Suppressor macrophage treated with lipopolysaccharide for 1 hour (primary cell): ENCODE measurements around the gene SPTLC2.
A peak's percentile ranks its signal among the peaks of the same experiment; 100 is the strongest.

Experiments
- DNase-seq, 3 donors: peaks; one replicate each; pipeline ENCODE4 v3.0.0-alpha.2; 2020 to 2022

Gene SPTLC2

DNA sequence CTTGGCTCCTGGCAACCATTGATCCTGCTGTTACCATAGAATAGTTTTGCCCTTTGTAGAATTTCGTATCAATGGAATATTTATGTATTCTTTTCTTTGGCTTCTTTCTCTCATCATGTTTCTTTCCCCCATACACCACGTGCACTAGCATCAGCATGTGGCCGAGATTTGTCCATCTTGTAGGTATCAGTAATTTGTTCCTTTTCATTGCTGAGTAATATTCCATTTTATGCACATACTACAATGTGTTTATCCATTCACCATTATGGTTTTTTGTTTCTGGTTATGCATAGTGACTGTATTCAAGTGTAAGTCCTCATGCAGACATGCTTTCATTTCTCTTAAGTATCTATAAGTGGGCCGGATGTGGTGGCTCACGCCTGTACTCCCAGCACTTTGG is 113.3 kb downstream of the SPTLC2 start:
- DNase-seq = no peak

DNA sequence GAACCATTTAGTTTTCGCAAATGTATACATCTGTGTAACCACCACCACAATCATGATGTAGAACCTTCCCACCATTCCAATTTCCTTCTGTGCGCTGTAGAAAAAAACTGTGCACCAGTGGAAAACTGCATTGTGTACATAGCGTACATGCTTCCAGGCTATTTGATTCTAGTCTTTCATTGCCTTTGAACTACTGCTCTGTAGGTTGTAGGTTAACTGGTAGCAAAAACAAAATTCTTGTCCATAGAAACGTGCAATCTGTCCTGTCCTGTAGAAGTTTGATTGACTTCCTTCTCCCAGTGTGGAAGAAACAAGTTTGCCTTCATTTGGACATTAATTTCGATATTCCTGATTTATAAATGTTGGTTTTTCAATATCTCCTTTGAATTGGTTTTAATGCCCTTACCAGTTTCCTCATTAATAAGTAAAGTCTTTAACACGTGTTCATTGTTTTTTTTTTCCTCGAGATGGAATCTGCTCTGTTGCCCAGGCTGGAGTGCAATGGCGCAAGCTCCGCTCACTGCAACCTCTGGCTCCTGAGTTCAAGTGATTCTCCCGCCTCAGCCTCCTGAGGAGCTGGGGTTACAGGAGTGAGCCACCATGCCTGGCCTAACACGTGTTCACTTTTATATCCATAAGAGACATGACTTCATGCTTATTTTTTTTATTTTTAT is 114.2 kb downstream of the SPTLC2 start:
- no peak for DNase-seq

DNA sequence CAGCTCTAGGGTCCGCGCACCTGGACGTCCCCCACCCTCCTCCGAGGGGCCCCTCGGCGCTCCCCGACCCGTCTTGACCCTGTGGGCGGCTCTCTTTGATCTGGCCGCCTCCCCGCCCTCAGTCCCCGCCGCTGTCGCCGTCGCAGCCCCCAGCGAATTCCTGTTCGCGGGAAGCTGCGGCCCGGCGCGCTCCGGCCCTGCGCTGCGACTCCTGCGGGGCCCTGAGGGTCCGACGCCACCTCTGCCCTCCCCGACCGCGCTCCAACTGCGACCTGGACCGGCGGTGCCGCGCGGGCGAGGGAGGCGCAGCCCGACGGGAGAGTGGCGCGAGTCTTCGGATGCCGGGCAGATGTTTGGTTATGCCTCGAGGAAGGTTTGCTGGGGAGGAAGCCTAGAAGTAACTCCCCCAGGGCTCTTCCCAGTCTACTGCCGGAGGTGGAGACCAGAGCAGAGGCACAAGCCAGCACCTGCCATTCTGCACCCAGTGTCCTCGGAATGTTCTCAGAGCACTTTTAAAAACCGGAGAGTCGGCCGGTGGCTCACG is 117.4 kb downstream of the SPTLC2 start:
- peak in 2 of 3 donors; percentile 8 to 32 for DNase-seq

DNA sequence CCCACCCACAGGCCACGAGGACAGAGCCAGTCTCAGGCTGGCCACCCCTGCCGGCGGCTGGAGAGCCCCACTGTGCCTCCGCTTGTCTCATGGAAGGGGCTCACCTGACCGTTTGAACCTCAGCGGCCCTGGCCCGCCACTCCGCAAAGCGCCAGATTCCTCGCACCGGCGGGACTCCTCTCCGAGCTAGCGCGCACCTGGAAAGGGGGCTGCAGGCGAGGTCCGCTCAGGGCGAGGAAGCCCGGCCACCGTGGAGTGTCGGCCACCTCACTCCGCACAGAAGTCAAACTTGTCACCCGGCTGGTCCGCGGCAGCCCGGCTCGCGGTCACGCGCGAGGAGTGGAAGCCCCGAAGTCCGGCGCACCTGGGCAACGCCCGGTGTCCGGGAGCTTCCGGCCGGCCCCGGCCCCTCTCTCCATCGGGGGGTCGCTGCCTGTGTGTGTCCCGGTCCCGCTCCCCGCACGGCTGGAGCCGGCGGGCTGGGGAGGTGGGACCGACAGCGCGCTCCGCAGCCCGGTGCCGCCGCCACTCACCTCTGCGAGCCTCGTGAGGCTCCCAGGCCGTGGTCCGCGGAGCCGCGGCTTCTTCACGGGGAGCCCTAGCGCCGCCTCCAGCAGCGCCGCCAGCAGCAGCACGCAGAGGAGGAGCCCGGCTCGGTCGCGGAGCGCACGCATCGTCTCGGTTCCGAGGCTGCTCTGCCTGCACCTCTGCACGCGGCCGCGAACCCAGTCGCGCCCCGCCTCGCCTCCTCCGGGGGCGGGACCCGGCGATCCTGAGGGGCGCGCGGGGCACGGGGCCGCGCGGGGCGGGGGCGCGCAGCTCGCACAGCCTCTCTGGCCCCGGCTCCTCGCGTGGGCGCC is 118.1 kb downstream of the SPTLC2 start, which contains the start of gene ISM2:
Gene ISM2, minus strand, starts transcription at position 697 of the 860 bp plus-strand sequence. Its CDS starts 23 bp downstream, at position 674.
- peak; percentile 39 to 58 (median 45) for DNase-seq

DNA sequence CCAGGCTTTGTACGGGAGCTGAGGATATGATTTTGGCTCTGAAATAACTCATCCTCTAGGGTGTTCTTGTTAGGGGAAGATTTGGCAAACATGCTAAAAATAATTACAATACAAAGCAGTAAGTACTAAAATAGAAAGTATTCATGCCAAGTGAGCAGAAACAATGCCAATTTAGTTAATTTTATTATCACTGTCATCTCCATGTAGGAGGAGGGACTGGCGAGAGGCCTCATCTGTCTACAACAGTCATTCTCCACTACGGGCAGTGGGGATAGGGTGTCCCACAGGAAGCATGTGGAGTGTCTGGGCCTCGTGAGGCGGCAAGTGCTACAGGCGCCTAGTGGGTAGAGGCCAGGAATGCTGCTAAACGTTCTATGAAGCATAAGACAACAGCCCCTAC is 121.1 kb downstream of the SPTLC2 start:
- DNase-seq = no peak

DNA sequence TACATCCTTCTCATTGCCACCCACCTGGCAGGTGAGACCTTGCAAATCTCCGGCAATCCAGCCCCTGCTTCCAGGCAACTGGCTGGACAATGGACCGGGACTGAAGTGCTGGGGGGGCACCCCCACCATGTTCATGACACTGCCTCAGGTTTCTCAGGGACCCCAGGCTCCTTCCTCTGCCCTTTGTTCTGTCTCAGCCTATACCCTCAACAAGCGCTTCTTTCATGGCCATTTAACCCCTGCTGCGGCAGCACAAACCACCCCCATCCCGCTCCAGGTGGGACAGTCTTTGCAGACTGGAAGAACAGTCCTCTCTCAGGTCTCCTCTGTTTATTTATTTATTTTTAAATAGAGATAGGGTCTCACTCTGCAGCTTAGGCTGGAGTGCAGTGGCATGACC is 125.4 kb downstream of the SPTLC2 start:
- no peak for DNase-seq

DNA sequence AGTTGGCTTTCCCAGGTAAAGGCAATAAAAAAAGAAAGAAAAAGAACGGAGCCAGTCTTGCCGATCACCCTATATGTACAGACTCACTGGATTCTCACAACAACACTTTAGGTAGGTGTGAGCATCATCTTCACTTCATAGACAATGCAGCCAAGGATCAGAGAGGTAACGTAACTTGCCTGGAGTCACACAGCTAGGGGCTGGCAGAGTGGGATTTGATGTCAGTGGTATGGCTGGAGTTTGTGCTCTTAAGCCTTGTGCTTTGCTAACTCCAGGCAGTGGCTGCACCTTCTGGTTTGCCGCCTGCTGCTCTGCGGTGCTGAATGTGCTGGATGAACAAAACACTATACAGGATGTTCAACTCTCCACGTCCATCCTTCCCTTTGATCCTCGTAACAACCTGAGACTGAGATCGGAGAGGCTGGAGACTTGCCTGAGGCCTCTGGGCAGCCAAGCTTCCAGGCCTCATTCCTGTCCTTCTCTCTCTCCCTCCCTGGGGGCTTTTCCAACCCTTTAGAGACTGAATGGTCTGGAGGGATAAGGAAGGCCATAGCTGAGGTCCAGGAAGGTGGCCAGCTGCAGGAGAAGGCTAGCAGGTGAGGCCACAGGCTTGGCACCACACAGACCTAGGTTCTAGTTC is 126.0 kb downstream of the SPTLC2 start:
- no peak for DNase-seq

DNA sequence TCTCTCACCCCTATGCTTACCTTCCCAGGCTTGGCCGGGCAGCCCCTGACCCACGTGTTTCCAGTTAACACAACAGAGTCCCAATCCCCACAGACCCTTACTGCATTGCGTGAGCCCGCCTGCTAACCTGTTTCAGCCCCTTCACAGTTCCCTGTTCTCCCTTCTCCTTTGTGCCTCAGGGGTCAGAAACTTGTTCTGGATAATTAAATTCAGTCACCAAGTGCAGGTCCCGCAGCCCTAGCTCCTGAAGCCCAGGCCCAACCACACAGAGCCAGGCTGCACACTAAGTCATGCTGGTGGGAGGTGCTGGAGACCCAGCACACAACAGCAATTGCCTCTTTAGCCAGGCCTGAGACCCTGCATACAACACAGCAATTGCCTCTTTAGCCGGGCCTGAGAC is 127.4 kb downstream of the SPTLC2 start:
- no peak for DNase-seq

DNA sequence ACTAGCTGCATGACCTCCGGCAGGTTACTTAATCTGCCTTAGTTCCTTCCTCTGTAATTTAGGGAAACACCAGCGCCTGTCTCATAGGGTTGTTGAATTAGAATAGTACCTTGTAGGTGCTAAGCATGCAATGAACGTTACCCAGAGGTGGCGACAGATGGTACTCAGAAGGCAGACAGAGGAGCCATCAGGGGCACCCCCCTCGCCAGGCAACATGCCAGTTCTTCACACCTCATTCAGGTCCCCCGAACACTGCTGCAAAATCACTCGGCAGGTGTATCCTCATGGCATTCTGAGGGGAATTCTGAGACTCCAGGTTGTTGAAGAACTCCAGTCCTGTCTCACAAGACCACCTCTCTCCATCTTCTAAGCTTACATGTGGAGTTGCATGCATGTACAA is 127.9 kb downstream of the SPTLC2 start:
- no peak for DNase-seq

DNA sequence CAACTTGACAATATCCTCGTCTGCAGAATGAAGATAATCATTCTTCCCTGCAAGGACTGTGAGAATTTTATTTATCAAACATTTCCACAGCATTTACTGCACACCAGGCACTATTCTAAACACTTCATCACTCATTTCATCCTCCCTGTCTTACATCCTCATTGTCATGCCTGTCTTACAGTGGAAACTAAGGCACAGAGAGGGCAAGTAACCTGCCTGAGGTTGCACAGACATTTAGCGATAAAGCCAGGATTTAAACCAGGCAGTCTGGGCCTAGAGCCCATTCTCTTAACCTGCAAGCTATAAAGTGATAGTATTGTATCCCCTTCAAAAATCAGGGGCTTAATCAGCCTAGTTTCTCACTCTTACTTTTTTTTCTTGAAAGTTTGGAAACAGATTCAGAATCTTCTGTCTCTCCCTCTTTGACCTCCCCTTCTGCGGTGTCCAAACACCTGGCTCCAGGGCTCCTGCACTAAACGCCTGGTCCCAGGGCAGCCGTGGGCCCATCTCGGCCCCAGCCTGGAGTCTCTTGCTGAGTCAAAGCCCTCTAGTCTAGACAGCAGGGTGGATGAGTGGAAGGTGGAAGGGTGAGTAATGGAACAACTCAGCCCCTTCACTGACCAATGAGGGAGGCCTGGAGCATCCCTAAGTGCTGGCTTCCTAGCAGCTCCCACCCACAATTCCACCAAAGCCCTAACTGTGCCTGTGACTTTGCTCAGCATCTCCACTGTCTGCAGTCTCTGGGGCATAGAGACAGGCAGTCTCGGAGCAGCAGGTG is 130.3 kb downstream of the SPTLC2 start:
- no peak for DNase-seq

DNA sequence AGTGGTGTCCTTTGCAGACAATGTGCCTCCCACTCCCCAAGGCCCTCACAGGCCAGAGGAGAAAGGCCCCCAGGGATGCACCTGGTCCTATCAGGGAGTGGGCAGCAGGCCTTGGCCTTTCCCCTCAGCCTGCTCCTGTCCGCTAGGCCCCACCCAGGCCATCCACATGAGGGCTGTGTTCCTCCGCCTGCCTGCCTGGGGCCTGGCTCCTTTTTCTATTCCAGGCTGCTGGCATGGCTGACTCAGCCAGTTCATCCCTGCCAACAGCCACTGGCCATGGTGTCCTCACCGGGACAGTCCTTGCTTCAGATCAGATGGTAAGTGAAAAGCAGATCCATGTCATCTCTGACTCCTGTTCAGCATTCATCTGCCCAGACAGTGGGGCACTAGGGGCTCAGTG is 131.2 kb downstream of the SPTLC2 start:
- DNase-seq = no peak

DNA sequence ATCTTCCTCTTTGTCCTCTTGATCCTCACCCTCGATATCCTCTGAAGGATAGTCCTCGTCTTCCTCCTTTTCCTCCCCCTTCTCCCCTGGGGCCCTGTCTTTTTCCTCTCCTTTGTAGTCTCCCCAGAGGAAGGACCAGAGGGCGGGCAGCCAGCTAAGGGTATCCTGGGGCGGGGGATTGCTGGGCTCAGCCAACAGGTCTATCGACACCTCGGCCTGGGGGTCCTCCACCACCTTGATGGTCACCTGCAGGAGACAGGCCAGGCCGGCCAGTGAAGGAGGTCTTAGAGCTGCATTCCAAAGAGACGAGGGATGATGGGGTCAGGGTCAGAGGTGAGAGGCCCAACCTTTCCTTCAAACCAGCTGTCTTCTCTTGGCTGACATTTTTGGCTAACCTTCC is 134.0 kb downstream of the SPTLC2 start:
- no peak for DNase-seq

DNA sequence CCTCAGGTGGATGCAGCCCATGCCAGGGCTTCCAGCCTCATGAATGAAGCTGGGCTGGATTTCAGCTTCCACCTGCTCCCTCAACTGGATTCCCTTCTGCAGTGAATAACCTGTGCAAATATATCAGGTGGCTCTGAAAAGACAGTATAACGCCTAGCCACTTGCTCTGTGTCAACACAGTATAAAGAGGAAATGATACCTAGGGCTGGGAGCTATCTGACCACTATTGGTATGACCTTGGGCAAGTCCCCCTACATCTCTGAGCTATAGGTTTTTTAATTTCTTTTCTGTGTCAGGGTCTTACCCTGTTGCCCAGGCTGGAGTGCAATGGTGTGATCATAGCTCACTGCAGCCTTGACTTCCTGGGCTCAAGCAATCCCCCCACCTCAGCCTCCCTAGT is 137.6 kb downstream of the SPTLC2 start:
- no peak for DNase-seq

DNA sequence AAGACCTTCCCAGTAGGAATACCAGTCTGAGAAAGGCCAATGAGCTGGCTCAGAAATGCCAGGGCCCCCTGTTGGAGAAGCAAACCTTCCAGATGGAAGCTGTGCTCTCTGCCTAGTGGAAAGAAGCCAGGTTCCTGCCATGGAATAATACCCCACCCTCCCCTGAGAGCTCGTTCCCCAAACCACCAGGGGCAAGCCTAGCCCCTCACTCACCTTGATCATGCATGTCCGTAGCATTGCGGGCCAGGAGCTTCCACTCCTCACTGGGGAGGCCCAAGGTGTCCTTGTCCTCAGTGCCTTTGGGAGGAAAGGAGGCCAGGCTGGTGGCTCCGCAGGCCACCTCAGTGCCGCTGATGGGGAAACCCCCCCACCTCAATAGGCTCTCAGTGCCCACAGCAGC is 138.4 kb downstream of the SPTLC2 start:
- no peak for DNase-seq

DNA sequence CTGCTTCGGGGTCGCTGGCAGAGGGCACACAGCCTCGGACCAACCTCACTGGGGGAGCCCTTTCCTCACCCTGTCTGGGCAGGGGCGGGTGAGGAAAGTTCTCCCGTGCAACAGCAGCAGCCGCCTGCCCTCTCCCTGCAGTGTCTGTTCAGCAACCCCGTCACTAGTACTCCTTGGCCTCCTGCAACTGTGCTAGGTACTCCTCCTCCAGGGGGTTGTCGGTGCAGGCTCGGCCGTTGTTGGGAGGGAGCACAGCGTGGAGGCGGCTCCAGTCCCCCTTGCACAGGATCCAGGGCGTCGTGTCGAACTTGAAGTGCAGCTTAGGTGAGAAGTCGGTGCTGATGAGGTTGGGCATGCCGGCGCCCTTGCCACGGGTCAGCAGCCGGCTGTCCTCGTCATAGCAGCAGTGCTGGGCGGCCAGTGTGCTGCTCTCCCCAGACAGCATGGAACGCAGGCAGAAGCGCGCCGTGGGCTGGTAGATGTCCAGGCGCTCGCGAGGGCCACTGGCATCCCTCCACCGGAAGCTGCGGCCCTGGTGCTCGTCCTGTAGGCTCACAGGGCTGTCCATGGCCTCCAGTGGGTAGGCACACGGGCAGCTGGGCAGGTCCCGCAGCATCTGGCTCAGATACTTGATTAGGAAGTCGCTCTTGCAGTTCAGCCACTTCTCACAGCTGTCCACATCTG is 140.9 kb downstream of the SPTLC2 start:
- no peak for DNase-seq

DNA sequence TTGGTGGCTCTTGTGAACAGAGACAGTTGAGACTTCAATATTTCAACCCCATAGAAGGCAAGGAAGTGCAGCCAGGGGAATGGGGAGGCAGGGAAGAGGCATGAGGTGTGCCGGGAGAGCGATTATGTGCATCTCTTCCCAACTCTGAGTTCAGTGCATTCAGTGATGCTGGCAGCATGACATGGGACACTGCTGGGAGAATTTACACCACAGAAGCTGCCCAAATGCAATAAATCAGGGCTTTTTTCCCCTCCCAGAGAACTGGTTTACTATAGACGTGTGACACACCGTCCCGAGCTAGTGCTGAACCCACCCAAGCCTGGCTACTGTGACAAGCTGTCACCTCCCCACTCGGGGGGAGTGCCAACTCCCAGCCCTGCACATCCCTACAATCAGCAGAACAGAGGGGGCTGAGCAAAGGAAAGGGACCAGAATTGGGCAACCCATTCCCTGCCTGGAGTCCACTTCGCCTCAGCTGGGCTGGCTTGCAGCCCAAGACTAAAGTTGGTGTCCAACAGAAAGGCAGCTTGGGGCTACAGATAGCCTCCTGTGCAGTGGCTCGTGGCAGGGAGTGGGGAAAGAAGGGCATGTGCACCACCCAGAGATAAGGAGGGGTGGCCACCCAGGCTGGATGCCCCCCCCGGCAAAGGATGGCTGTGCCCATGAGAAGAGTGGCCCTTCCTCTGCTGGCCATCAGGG is 141.8 kb downstream of the SPTLC2 start:
- no peak for DNase-seq

DNA sequence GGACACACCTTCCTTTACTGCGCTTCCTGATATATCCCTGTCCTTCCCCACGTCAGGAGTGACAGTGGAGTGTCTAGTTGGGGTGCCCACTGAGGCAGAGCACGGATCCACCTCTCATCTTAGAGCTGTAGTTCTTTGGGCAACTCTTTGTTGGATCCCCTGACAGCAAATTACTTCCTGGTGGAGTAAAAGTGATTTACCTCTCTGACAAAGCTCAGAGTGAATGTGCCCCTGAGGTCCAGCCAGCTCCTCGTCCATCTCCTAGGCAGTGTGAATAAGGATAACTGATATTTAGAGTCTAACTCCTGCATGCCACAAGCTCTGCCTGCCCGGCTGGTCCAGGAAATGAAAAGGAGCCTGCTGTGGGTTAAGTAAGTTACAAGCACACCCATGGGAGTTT is 142.5 kb downstream of the SPTLC2 start:
- DNase-seq = no peak

DNA sequence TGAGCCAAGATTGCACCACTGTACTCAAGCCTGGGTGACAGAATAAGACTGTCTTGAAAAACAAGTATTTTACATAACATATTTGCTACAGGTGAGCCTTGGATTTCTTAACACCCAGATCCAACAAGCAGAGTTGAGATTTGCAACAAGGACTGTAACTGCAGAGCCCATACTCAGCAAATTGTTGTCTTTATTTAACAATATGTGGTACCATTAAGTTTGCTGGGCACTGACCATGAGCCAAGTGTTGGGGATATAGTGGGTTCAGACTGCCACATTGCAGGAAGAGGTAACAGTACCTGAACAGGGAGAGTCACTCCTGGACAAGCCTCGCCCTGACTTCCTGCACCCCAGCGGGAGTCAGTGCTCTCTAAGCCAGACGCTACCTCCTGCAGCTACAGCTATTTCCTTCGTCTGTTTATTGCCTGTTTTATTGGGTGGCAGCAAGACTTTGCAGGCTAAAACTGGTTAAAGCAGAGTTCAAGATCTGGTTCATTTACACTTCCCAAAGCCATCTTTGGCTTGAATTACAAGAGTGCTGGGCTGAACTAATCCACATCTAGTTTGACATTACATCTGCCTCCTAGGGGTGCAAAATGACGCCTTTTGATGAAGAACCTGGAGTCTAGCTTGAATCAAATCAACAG is 146.1 kb downstream of the SPTLC2 start:
- no peak for DNase-seq

DNA sequence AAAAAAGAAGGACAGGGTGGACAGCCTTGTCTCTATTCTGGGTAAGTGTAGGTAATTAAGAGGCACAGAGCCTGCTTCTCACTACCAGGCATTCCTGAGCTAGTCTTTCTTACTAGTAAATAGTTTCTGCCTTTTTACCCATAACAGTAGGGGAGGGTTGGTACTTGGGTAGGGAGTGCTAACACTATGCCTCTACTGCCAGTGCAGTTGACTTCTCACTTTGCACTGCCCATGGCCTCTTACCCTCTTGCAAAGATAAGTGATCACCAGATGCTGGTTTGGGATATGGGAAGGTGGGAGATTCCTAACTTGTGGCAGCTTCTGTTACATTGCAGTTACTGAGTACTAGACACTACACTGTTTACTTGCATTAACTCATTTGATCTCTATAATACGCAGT is 146.9 kb downstream of the SPTLC2 start:
- no peak for DNase-seq

DNA sequence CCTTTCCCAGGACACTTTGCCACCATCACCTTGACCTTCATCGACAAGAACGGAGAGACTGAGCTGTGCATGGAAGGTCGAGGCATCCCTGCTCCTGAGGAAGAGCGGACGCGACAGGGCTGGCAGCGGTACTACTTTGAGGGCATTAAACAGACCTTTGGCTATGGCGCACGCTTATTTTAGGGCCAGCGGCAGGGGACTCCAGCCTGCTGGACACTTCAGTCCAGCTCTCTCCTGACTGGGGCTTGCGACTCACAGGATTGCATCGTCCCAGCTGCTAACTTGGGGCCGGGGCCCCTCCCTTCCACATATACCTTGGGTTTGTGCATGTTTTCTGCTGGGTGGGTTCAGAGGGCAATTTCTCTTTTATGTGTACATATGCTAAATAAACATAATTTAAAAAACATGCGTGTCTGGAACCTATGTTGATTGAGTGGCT is 147.4 kb downstream of the SPTLC2 start:
- no peak for DNase-seq

DNA sequence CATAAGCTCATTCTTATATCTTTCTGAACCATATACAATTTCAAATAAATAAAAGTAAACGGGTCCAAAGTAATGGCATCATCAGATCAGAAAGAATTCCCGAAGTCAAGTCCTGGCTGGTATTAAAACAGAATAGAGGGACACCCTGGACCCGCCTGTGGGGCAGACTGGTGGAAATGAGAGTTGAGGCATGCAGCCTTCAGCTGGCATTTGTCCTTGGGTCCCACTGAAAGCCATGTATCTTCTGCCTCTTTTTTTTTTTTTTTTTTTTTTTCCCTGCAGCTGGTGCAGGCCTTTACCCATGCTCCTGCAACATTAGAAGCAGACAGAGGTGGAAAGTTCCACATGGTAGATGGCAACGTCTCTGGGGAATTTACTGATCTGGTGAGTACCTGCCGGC is 148.6 kb downstream of the SPTLC2 start:
- DNase-seq = no peak
